ENCODE results near the gene C17orf107. TPM values are rescaled to one million over a fixed set of nuclear protein-coding genes. Genes with fewer than 3 reads are reported as not detected.

Gene C17orf107
- total RNA-seq, 1 experiment from 2014 or later: 1.0 TPM

GRCh38 chr17:4928881-4929280 lies 29.5 kb downstream of the C17orf107 start:
- Histone ChIP-seq H3K27me3 (replicated peaks; ENCODE audit: control insufficient read depth, insufficient read depth, low read length) (no peaks in the 10 kb centered on the region), H3K4me3 (ENCODE audit: low read depth, low read length) (no peak overlapping the region), H3K36me3 (ENCODE audit: control insufficient read depth, insufficient read depth, low read length) (no peaks in the 10 kb centered on the region), H3K4me1 (no peaks in the 10 kb centered on the region), H3K9me3 (no peaks in the 10 kb centered on the region)
- no peak for TF ChIP-seq CTCF (IDR thresholded peaks at IDR 0.05; ENCODE audit: insufficient read depth in 1 of 2, low read depth in 1 of 2, low read length in 1 of 2, severe bottlenecking in 1 of 2, unreplicated experiment in 1 of 2)
- intact Hi-C loops (cut with micrococcal nuclease; ENCODE audit: unreplicated experiment): no loop called here
- Mint-ChIP-seq H3K36me3 (ENCODE audit: insufficient read depth, unreplicated experiment) (peaks cover 7% of the 10 kb centered on the region), H3K27ac (ENCODE audit: unreplicated experiment) (no peak overlapping the region), H3K4me3 (ENCODE audit: unreplicated experiment) (no peak overlapping the region), H3K4me1 (ENCODE audit: low read depth, unreplicated experiment) (no peaks in the 10 kb centered on the region), H3K9me3 (ENCODE audit: unreplicated experiment) (no peaks in the 10 kb centered on the region), H3K27me3 (ENCODE audit: insufficient read depth, unreplicated experiment) (no peaks in the 10 kb centered on the region)
- no peak for DNase-seq
- POLR2A ChIA-PET: no interaction called here
- no TSS peak for BruUV-seq (replicated peaks)
- CTCF ChIA-PET: no interaction called here

DNA sequence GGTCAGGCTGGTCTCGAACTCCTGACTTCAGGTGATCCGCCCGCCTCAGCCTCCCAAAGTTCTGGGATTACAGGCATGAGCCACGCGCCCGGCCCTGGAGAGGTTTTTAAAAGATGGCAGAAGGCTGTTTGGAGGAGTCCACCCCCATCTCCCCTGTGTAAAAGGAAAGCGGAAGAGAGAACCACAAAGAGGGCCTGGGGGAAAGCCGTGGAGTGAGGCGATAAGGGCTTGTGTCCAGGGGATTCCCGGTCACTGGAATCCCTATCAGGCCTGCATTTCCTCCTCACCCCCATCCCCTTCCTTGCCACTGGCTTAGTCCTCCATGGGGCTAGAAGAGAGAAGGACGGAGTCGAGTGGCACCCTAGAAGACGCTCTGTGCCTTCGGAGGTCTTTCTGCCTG lies 32.6 kb downstream of the C17orf107 start, which contains the start of gene GP1BA:
GP1BA (plus strand) TSS at position 315 of the 400 bp plus-strand sequence. CDS start 328 bp downstream, outside the sequence.
- H3K36me3 Mint-ChIP-seq (ENCODE audit: insufficient read depth, unreplicated experiment): peaks cover 12% of the 10 kb centered on the region

DNA sequence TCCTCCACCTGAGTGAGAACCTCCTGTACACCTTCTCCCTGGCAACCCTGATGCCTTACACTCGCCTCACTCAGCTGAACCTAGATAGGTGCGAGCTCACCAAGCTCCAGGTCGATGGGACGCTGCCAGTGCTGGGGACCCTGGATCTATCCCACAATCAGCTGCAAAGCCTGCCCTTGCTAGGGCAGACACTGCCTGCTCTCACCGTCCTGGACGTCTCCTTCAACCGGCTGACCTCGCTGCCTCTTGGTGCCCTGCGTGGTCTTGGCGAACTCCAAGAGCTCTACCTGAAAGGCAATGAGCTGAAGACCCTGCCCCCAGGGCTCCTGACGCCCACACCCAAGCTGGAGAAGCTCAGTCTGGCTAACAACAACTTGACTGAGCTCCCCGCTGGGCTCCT lies 33.4 kb downstream of the C17orf107 start:
- no peak overlapping the region for H3K27ac Mint-ChIP-seq (ENCODE audit: unreplicated experiment)
- intact Hi-C loops (cut with micrococcal nuclease; ENCODE audit: unreplicated experiment): no loop called here

More for the DNA sequence above, 32.6 kb downstream of the C17orf107 start, which contains the start of gene GP1BA:
- H3K27ac Mint-ChIP-seq (ENCODE audit: unreplicated experiment): no peak within 1 kb of the TSS
- BruUV-seq (replicated peaks): no TSS peak
- H3K9me3 Mint-ChIP-seq (ENCODE audit: unreplicated experiment): no peaks in the 10 kb centered on the region
- Histone ChIP-seq H3K36me3 (ENCODE audit: control insufficient read depth, insufficient read depth, low read length) (no peaks in the 10 kb centered on the region), H3K27me3 (replicated peaks; ENCODE audit: control insufficient read depth, insufficient read depth, low read length) (no peaks in the 10 kb centered on the region), H3K4me1 (no peaks in the 10 kb centered on the region), H3K4me3 (ENCODE audit: low read depth, low read length) (no peak within 1 kb of the TSS), H3K9me3 (no peaks in the 10 kb centered on the region)
- intact Hi-C loops (cut with micrococcal nuclease; ENCODE audit: unreplicated experiment): no loop called here
- no peak within 1 kb of the TSS for H3K4me3 Mint-ChIP-seq (ENCODE audit: unreplicated experiment)
- ChIA-PET CTCF (no interaction called here), POLR2A (no interaction called here)
- no peaks in the 10 kb centered on the region for H3K27me3 Mint-ChIP-seq (ENCODE audit: insufficient read depth, unreplicated experiment)
- no peak for DNase-seq
- TF ChIP-seq CTCF (IDR thresholded peaks at IDR 0.05; ENCODE audit: insufficient read depth in 1 of 2, low read depth in 1 of 2, low read length in 1 of 2, severe bottlenecking in 1 of 2, unreplicated experiment in 1 of 2): no peak
- H3K4me1 Mint-ChIP-seq (ENCODE audit: low read depth, unreplicated experiment): no peaks in the 10 kb centered on the region

More for the DNA sequence above, 33.4 kb downstream of the C17orf107 start:
- DNase-seq: no peak
- no peaks in the 10 kb centered on the region for H3K9me3 ChIP-seq
- Mint-ChIP-seq H3K4me3 (ENCODE audit: unreplicated experiment) (no peak overlapping the region), H3K27me3 (ENCODE audit: insufficient read depth, unreplicated experiment) (no peaks in the 10 kb centered on the region), H3K4me1 (ENCODE audit: low read depth, unreplicated experiment) (no peaks in the 10 kb centered on the region), H3K36me3 (ENCODE audit: insufficient read depth, unreplicated experiment) (peaks cover 12% of the 10 kb centered on the region), H3K9me3 (ENCODE audit: unreplicated experiment) (no peaks in the 10 kb centered on the region)
- H3K4me3 ChIP-seq (ENCODE audit: low read depth, low read length): no peak overlapping the region
- ChIA-PET CTCF (no interaction called here), POLR2A (no interaction called here)
- no peak for TF ChIP-seq CTCF (IDR thresholded peaks at IDR 0.05; ENCODE audit: insufficient read depth in 1 of 2, low read depth in 1 of 2, low read length in 1 of 2, severe bottlenecking in 1 of 2, unreplicated experiment in 1 of 2)
- H3K4me1 ChIP-seq: no peaks in the 10 kb centered on the region
- H3K27me3 ChIP-seq (replicated peaks; ENCODE audit: control insufficient read depth, insufficient read depth, low read length): no peaks in the 10 kb centered on the region
- H3K36me3 ChIP-seq (ENCODE audit: control insufficient read depth, insufficient read depth, low read length): no peaks in the 10 kb centered on the region
- no TSS peak for BruUV-seq (replicated peaks)
